HAP-1 (cell line): Measurements from ENCODE around the gene TBX5.
"Not testable (repeated sequence)": the region's sequence is repeated elsewhere in the genome, so short reads cannot be mapped to it uniquely, and the experiment has no call there.

Source experiments
- DNase-seq, 2 experiments: peaks; one replicate each; pipeline ENCODE4 v3.0.0-alpha.2; 2016 to 2020; ENCODE audit warnings: low spot score in 2 of 2
- H3K27me3 ChIP-seq: fragments of 250-450 bp; sonication (Bioruptor Pico); 2 replicates; pipeline ENCODE4 v1.5.1; 2020; ENCODE audit warnings: low read depth, mild to moderate bottlenecking, moderate library complexity
- H3K36me3 ChIP-seq: fragments of 250-450 bp; sonication (Bioruptor Pico); replicated peaks from 2 replicates; pipeline ENCODE4 v1.5.1; 2020; ENCODE audit warnings: mild to moderate bottlenecking
- H3K4me1 ChIP-seq: fragments of 250-450 bp; sonication (Bioruptor Pico); 2 replicates; pipeline ENCODE4 v1.5.1; 2020; ENCODE audit warnings: mild to moderate bottlenecking
- H3K4me3 ChIP-seq: fragments of 250-450 bp; sonication (Bioruptor Pico); 2 replicates; pipeline ENCODE4 v1.5.1; 2020; ENCODE audit warnings: mild to moderate bottlenecking, moderate library complexity
- H3K9me3 ChIP-seq: fragments of 250-450 bp; sonication (Bioruptor Pico); 2 replicates; pipeline ENCODE4 v1.5.1; 2020; ENCODE audit warnings: mild to moderate bottlenecking, moderate library complexity
- in situ Hi-C: fragments of 300-500 bp; cut with MboI; formaldehyde crosslinking; loops from 3 replicates; pipeline ENCODE4 v1.14.3; 2020; ENCODE audit warnings: low sequenced_read_pairs, inconsistent platforms, mixed read lengths

The TBX5 gene

DNA sequence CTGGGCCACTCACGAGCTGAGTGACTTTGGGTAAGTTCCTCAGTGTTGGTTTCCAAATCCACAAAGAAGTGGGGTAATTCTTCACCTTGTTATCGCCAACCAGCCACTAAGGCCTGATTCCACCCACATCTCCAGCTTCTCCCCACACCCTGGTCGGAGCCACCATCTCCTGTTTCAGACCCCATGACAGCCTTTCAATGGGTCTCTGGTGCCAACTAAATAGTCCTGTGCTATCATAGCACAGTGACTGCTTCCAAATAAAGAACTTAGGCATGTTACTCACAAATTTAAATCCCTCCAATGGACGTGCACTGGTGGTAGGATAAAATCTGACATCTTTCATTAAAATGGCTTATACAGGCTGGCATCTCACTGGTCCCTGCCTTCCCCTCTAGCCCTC is 44.0 kb downstream of the TBX5 start:
- Histone ChIP-seq H3K9me3 (0 out of 2 replicates have a peak, but pooled peaks cover 2% of the 10 kb centered on the region), H3K4me1 (no peaks in the 10 kb centered on the region), H3K36me3 (peaks cover 78% of the 10 kb centered on the region), H3K27me3 (no peaks in the 10 kb centered on the region), H3K4me3 (no peak overlapping the region)
- in situ Hi-C loops: no loop called here
- no peak for DNase-seq

- in situ Hi-C loops: no loop called here
- H3K9me3 ChIP-seq: 0 out of 2 replicates have a peak, but pooled peaks cover 2% of the 10 kb centered on the region
- H3K36me3 ChIP-seq: peaks cover 78% of the 10 kb centered on the region
- H3K4me3 ChIP-seq: no peak overlapping the region
- no peaks in the 10 kb centered on the region for H3K4me1 ChIP-seq
- DNase-seq: no peak
- H3K27me3 ChIP-seq: no peaks in the 10 kb centered on the region
These were observed 44.4 kb downstream of the TBX5 start for GRCh38 chr12:114361545-114361944.

DNA sequence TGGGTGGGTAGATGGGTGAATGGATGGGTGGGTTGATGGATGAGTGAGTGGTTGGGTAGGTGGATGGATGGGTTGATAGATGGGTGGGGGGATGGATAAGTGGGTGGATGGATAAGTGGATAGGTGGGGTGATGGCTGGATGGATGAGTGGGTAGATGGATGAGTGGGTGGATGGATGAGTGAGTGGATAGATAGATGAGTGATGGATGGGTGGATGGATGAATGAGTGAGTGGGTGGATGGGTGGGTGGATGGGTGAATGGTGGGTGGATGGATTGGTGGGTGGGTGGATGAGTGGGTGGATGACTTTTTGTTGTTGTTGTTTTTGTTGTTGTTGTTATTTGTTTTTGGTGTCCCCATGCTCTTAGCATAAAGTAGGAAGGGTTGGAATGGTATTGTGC is 45.5 kb downstream of the TBX5 start:
- Histone ChIP-seq H3K27me3 (no peaks in the 10 kb centered on the region), H3K36me3 (peaks cover 77% of the 10 kb centered on the region), H3K9me3 (no peaks in the 10 kb centered on the region), H3K4me3 (no peak overlapping the region), H3K4me1 (no peaks in the 10 kb centered on the region)
- no peak for DNase-seq
- in situ Hi-C loops: no loop called here

DNA sequence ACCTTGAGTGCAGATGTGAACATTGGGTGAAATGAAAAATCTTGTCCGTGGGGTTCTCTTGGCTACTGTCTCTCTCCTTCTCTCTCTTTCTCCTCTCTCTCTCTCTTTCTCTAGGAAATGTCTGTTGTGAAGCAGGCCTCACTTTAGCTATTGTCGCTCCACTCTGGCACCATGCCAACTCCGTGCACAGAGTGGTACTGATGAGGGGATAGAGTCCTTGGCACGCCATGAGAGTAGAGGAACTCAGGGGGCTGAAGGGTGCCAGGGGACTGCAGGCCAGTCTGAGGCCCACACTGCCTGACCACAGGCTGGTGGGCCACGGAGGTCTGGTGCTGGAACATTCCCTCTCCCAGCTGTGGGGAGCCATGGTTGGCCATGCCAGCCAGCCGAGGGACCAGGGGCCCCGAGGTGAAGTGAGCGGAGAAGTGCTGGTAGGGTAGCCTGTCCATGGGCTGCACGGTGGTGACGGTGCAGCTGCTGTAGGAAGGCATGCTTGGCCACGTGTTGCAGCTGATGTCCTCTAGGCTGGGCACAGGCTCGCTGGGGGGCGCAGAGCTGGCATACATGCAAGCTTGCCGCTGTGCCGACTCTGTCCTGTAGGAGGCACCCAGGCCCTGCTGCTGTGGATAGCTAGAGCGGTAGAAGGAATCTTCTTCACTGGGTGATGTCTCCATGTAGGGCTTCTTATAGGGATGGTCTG is 50.4 kb downstream of the TBX5 start:
- no peaks in the 10 kb centered on the region for H3K9me3 ChIP-seq
- H3K4me3 ChIP-seq: no peak overlapping the region
- peaks cover 43% of the 10 kb centered on the region for H3K36me3 ChIP-seq
- H3K4me1 ChIP-seq: no peaks in the 10 kb centered on the region
- H3K27me3 ChIP-seq: no peaks in the 10 kb centered on the region
- DNase-seq: peak in 1 of 2 experiments; percentile 41
- in situ Hi-C loops: no loop called here

- H3K4me3 ChIP-seq, in situ Hi-C loops, DNase-seq, H3K4me1 ChIP-seq, H3K36me3 ChIP-seq, H3K27me3 ChIP-seq, H3K9me3 ChIP-seq: not testable (repeated sequence)
These were observed 56.7 kb downstream of the TBX5 start for GRCh38 chr12:114349239-114349638.

DNA sequence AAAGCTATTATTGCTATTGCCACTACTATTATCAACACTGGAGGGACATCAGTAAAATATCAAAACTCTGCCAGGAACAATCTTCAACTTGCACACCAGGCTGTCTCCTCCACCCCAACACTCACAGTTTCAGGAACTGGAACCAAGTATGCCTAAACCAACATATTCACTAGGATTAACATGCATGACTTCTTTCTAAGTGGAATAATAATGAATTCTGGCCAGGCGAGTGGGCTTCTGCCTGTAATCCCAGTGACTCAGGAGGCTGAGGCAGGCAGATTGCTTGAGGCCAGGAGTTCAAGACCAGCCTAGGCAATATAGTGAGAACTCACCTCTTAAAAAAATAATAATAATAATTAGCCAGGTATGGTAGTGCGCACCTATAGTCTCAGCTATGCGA is 58.1 kb downstream of the TBX5 start:
- H3K36me3 ChIP-seq: no peaks in the 10 kb centered on the region
- H3K27me3 ChIP-seq: 0 out of 2 replicates have a peak, but pooled peaks cover 3% of the 10 kb centered on the region
- in situ Hi-C loops: no loop called here
- DNase-seq: no peak
- H3K4me1 ChIP-seq: no peaks in the 10 kb centered on the region
- no peaks in the 10 kb centered on the region for H3K9me3 ChIP-seq
- H3K4me3 ChIP-seq: no peak overlapping the region

- Histone ChIP-seq H3K27me3 (peaks cover 10% of the 10 kb centered on the region; the same call in 1 of the 2 replicates), H3K9me3 (no peaks in the 10 kb centered on the region), H3K4me1 (no peaks in the 10 kb centered on the region), H3K4me3 (no peak overlapping the region), H3K36me3 (no peaks in the 10 kb centered on the region)
- DNase-seq: no peak
- in situ Hi-C loops: no loop called here
These were observed 61.1 kb downstream of the TBX5 start for GRCh38 chr12:114344831-114345230.

DNA sequence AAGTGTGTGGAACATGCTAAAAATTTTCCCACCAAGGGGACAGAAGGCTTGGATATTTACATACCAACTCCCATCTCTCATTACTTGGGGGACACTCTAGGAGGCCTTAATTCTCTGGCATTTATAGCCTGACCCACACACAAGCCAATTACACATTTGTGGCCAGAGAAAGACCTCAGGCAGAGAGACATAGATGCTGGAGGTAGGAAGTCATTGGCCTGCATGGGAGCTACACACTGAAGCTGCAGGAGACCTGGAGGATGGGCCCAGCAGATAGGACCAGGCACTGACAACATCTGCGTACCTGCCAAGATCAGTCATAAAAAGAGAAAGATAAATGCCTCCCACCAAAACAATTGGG is 61.7 kb downstream of the TBX5 start:
- H3K9me3 ChIP-seq: no peaks in the 10 kb centered on the region
- in situ Hi-C loops: no loop called here
- no peak for DNase-seq

DNA sequence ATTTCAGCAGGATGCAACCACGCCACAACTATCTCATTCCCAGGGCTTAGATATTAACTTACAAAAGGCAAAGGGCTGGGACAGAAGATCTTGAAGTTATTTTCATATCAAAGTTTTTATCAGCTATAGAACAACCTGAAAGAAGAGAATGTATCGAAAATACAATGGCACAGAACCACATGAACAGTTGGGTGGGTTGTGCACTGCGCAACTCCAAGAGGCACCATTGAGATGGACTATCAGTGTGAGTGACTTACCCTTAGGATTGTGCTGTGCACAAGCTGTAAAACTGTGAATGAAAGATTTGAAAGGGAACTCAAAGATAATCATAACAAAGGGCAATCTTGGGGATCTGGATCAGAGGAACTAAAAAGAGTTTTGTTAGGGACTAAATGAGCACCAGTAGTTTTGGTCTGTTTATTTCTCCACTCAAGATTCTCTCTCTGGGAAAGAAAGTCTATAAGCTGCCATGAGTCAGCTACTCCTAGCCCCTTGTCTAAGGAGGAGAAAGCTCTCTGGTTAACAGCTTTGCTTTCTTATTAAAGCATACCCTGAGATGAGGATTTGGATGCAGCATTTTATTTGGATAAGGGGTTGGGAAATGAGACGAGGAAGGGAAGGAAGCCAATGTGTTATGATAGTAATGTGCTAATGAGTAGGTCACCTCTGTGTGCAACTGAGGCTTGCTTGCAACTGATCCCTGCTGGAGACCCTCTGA is 62.2 kb downstream of the TBX5 start:
- DNase-seq: no peak
- Histone ChIP-seq H3K27me3 (peaks cover 10% of the 10 kb centered on the region; the same call in 1 of the 2 replicates), H3K4me3 (no peak overlapping the region), H3K9me3 (no peaks in the 10 kb centered on the region), H3K4me1 (no peaks in the 10 kb centered on the region), H3K36me3 (no peaks in the 10 kb centered on the region)
- in situ Hi-C loops: no loop called here

More for the DNA sequence above, 61.7 kb downstream of the TBX5 start:
- Histone ChIP-seq H3K4me3 (no peak overlapping the region), H3K27me3 (peaks cover 10% of the 10 kb centered on the region; the same call in 1 of the 2 replicates), H3K36me3 (no peaks in the 10 kb centered on the region), H3K4me1 (no peaks in the 10 kb centered on the region)

- DNase-seq: no peak
- in situ Hi-C loops: no loop called here
- H3K9me3 ChIP-seq: no peaks in the 10 kb centered on the region
These were observed 63.3 kb downstream of the TBX5 start for GRCh38 chr12:114342656-114343055.

DNA sequence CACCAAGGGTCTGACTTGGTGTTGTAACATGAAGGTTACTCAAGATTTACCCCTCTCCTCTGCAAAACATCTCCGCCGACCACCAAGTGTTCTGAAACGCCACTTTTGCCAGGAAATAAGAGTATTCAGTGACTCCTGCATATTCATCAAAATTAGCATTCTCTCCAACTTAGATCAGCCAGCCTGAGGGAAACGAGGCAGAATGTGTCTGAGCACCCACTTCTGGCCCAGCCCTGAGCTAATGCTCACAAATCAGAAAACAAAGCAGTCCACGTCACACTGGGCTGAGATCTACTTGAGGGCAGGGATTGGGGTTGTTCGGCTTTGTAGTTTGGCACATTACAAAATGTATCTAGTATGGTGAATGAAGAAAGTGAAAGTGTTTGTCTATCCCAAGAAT is 64.3 kb downstream of the TBX5 start:
- no peak for DNase-seq
- Histone ChIP-seq H3K9me3 (no peaks in the 10 kb centered on the region), H3K4me3 (no peak overlapping the region), H3K4me1 (no peaks in the 10 kb centered on the region), H3K27me3 (peaks cover 10% of the 10 kb centered on the region; the same call in 1 of the 2 replicates), H3K36me3 (no peaks in the 10 kb centered on the region)
- in situ Hi-C loops: no loop called here

More at GRCh38 chr12:114342656-114343055, 63.3 kb downstream of the TBX5 start:
- H3K4me1 ChIP-seq: no peaks in the 10 kb centered on the region
- peaks cover 10% of the 10 kb centered on the region; the same call in 1 of the 2 replicates for H3K27me3 ChIP-seq
- no peak overlapping the region for H3K4me3 ChIP-seq
- H3K36me3 ChIP-seq: no peaks in the 10 kb centered on the region

DNA sequence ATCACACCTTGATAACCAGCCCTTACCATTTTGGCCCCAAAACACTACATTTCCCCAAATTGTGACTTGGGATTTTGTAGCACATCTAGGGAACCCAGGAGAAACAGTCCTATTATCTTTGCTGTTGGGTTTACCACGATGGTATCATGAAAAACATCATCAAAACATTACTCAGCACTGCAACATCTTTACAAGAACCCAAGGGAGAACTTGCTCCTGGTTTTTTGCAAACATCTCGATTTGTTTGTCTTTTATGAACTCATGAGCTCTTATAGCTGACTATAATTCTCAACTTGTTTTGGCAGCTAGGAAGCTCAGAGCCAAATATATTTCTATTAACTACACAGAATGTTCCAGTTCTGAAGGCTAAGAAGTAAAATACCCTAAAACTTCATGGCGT is 65.7 kb downstream of the TBX5 start:
- no peaks in the 10 kb centered on the region for H3K9me3 ChIP-seq
- no peak for DNase-seq
- H3K4me3 ChIP-seq: no peak overlapping the region
- H3K36me3 ChIP-seq: no peaks in the 10 kb centered on the region
- H3K4me1 ChIP-seq: no peaks in the 10 kb centered on the region
- peaks cover 10% of the 10 kb centered on the region; the same call in 1 of the 2 replicates for H3K27me3 ChIP-seq
- in situ Hi-C loops: no loop called here

DNA sequence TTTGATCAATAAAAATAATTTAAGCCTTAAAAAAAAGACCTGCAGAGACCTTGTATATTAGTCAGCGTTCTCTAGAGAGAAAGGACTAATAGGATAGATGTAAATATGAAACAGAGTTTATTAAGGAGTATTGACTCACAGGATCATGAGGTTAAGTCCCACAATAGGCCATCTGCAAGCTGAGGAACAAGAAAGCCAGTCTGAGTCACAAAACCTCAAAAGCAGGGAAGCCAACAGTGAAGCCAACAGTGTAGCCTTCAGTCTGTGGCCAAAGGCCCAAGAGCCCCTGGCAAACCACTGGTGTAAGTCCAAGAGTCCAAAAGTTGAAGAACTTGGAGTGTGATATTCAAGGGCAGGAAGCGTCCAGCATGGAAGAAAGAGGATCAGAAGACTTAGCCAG is 66.3 kb downstream of the TBX5 start:
- DNase-seq: no peak
- H3K4me3 ChIP-seq: no peak overlapping the region
- H3K27me3 ChIP-seq: peaks cover 10% of the 10 kb centered on the region; the same call in 1 of the 2 replicates
- no peaks in the 10 kb centered on the region for H3K9me3 ChIP-seq
- H3K4me1 ChIP-seq: no peaks in the 10 kb centered on the region
- in situ Hi-C loops: no loop called here
- no peaks in the 10 kb centered on the region for H3K36me3 ChIP-seq

- Histone ChIP-seq H3K36me3 (no peaks in the 10 kb centered on the region), H3K4me3 (no peak overlapping the region), H3K27me3 (no peaks in the 10 kb centered on the region; the same call in 1 of the 2 replicates), H3K9me3 (no peaks in the 10 kb centered on the region), H3K4me1 (no peaks in the 10 kb centered on the region)
- no peak for DNase-seq
- in situ Hi-C loops: no loop called here
These were observed 70.3 kb downstream of the TBX5 start for GRCh38 chr12:114335607-114336006.
